ENCODE results near the gene SLAMF9.

Gene SLAMF9

GRCh38 chr1:159924025-159924790 lies 29.8 kb downstream of the SLAMF9 start:
- H3K9ac ChIP-seq (ENCODE audit: low read length), result peak overlapping the region; percentile 100
- peaks cover 75% of the 10 kb centered on the region for H3K79me2 ChIP-seq (ENCODE audit: low read length)
- H3K4me2 ChIP-seq (ENCODE audit: low read length), result peak overlapping the region; percentile 98
- no peak overlapping the region for H2AFZ ChIP-seq (ENCODE audit: low read depth, low read length)
- H4K20me1 ChIP-seq (ENCODE audit: insufficient read depth, low read length), result peaks cover 50% of the 10 kb centered on the region
- H3K27ac ChIP-seq (ENCODE audit: low read length), result peak overlapping the region; percentile 94
- H3K36me3 ChIP-seq (replicated peaks; ENCODE audit: low read depth, low read length), result peaks cover 47% of the 10 kb centered on the region
- TF ChIP-seq EZH2phosphoT487 (IDR thresholded peaks at IDR 0.05; ENCODE audit: low read depth), result no peak
- TF ChIP-seq, protein P1, sequence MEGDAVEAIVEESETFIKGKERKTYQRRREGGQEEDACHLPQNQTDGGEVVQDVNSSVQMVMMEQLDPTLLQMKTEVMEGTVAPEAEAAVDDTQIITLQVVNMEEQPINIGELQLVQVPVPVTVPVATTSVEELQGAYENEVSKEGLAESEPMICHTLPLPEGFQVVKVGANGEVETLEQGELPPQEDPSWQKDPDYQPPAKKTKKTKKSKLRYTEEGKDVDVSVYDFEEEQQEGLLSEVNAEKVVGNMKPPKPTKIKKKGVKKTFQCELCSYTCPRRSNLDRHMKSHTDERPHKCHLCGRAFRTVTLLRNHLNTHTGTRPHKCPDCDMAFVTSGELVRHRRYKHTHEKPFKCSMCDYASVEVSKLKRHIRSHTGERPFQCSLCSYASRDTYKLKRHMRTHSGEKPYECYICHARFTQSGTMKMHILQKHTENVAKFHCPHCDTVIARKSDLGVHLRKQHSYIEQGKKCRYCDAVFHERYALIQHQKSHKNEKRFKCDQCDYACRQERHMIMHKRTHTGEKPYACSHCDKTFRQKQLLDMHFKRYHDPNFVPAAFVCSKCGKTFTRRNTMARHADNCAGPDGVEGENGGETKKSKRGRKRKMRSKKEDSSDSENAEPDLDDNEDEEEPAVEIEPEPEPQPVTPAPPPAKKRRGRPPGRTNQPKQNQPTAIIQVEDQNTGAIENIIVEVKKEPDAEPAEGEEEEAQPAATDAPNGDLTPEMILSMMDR (IDR thresholded peaks at IDR 0.05; ENCODE audit: low read depth, low read length), result no peak
- H3K27me3 ChIP-seq (ENCODE audit: low read depth, low read length), result no peaks in the 10 kb centered on the region
- peaks cover 55% of the 10 kb centered on the region for H3K4me1 ChIP-seq (ENCODE audit: low read length)
- H3K4me3 ChIP-seq (ENCODE audit: low read length), result peak overlapping the region; percentile 95
- H3K9me3 ChIP-seq (ENCODE audit: insufficient read depth, low read length), result no peaks in the 10 kb centered on the region

DNA sequence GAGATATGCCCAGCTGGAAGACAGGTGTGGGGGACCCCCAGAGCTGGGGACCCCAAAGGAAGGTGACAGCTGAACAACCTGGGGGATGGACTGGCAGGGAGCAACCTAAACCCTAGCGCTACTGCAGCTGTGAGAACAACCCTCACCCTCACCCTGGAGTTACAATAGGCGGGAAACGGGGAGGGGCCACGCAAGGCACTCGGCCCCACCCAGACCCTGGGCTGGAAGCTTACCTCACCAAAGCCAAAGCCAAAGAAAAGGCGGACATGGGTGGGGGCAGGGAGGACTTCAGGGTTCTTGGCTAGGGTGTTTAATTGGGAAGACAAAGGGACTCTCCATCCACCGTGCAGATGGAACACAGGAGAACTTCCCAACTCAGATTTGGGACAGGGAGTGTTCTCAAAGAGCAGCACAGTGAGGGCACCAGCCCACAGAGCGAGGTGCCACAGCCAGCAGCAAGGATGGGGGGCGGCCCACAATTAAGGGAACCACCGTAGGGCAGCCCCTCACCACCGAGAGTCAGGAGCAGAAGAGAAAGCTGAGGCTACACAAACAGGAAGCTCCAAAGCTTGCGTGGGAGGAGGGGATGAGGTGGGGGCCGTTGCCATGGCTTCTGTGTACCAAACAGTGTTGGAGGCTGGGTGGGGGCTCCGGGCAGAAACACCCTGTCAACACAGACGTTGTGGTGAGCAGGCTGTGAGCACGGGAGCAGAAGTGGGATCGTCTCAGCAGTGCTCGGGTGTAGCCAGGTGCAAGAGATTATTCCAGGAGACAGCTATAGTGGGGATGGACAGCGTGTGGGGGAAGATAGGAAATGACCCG lies 30.6 kb downstream of the SLAMF9 start:
- H3K9ac ChIP-seq (ENCODE audit: low read length), result peak overlapping the region; percentile 100
- peaks cover 52% of the 10 kb centered on the region for H3K4me1 ChIP-seq (ENCODE audit: low read length)
- peaks cover 58% of the 10 kb centered on the region for H4K20me1 ChIP-seq (ENCODE audit: insufficient read depth, low read length)
- H3K4me2 ChIP-seq (ENCODE audit: low read length), result peak overlapping the region; percentile 98
- H3K4me3 ChIP-seq (ENCODE audit: low read length), result peak overlapping the region; percentile 95
- H3K9me3 ChIP-seq (ENCODE audit: insufficient read depth, low read length), result no peaks in the 10 kb centered on the region
- no peak for TF ChIP-seq EZH2phosphoT487 (IDR thresholded peaks at IDR 0.05; ENCODE audit: low read depth)
- TF ChIP-seq, protein P1 (IDR thresholded peaks at IDR 0.05; ENCODE audit: low read depth, low read length), result no peak
- peaks cover 54% of the 10 kb centered on the region for H3K36me3 ChIP-seq (replicated peaks; ENCODE audit: low read depth, low read length)
- peaks cover 82% of the 10 kb centered on the region for H3K79me2 ChIP-seq (ENCODE audit: low read length)
- H3K27ac ChIP-seq (ENCODE audit: low read length), result peak overlapping the region; percentile 94
- no peak overlapping the region for H2AFZ ChIP-seq (ENCODE audit: low read depth, low read length)
- H3K27me3 ChIP-seq (ENCODE audit: low read depth, low read length), result no peaks in the 10 kb centered on the region

GRCh38 chr1:159922511-159923202 lies 31.4 kb downstream of the SLAMF9 start:
- H3K36me3 ChIP-seq (replicated peaks; ENCODE audit: low read depth, low read length), result peaks cover 59% of the 10 kb centered on the region
- peak overlapping the region; percentile 98 for H3K4me2 ChIP-seq (ENCODE audit: low read length)
- peak overlapping the region; percentile 100 for H3K9ac ChIP-seq (ENCODE audit: low read length)
- peak overlapping the region; percentile 94 for H3K27ac ChIP-seq (ENCODE audit: low read length)
- H3K4me1 ChIP-seq (ENCODE audit: low read length), result peaks cover 45% of the 10 kb centered on the region
- peak overlapping the region; percentile 95 for H3K4me3 ChIP-seq (ENCODE audit: low read length)
- H3K9me3 ChIP-seq (ENCODE audit: insufficient read depth, low read length), result no peaks in the 10 kb centered on the region
- no peaks in the 10 kb centered on the region for H3K27me3 ChIP-seq (ENCODE audit: low read depth, low read length)
- peaks cover 66% of the 10 kb centered on the region for H4K20me1 ChIP-seq (ENCODE audit: insufficient read depth, low read length)
- H2AFZ ChIP-seq (ENCODE audit: low read depth, low read length), result no peak overlapping the region
- TF ChIP-seq, protein P1 (IDR thresholded peaks at IDR 0.05; ENCODE audit: low read depth, low read length), result no peak
- no peak for TF ChIP-seq EZH2phosphoT487 (IDR thresholded peaks at IDR 0.05; ENCODE audit: low read depth)
- H3K79me2 ChIP-seq (ENCODE audit: low read length), result peaks cover 86% of the 10 kb centered on the region

All from OCI-LY3 (cell line).